ENCODE data around the gene GALNTL6.

GRCh38 chr4:172045981-172046380, 232.8 kb downstream of the GALNTL6 start:
- TF ChIP-seq, protein P1, sequence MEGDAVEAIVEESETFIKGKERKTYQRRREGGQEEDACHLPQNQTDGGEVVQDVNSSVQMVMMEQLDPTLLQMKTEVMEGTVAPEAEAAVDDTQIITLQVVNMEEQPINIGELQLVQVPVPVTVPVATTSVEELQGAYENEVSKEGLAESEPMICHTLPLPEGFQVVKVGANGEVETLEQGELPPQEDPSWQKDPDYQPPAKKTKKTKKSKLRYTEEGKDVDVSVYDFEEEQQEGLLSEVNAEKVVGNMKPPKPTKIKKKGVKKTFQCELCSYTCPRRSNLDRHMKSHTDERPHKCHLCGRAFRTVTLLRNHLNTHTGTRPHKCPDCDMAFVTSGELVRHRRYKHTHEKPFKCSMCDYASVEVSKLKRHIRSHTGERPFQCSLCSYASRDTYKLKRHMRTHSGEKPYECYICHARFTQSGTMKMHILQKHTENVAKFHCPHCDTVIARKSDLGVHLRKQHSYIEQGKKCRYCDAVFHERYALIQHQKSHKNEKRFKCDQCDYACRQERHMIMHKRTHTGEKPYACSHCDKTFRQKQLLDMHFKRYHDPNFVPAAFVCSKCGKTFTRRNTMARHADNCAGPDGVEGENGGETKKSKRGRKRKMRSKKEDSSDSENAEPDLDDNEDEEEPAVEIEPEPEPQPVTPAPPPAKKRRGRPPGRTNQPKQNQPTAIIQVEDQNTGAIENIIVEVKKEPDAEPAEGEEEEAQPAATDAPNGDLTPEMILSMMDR (IDR thresholded peaks at IDR 0.05; ENCODE audit: insufficient read depth, low read length, poor library complexity, severe bottlenecking), result no peak
- TF ChIP-seq EZH2phosphoT487 (conservative IDR thresholded peaks at IDR 0.05; ENCODE audit: low read length), result no peak
